Astrocyte (in vitro differentiated cells and primary cell): ENCODE data around the gene TSTD2.

Source experiments
- EZH2 ChIP-seq: IDR thresholded peaks from 2 replicates; pipeline ENCODE4 v1.6.1; 2012; ENCODE audit warnings: mild to moderate bottlenecking, low read length, inconsistent platforms; ENCODE audit not compliant: insufficient read depth
- TF ChIP-seq, protein P1 (sequence below): IDR thresholded peaks from 2 replicates; pipeline ENCODE4 v1.5.1; 2011; ENCODE audit warnings: low read depth, mild to moderate bottlenecking, inconsistent platforms, low read length, moderate library complexity; ENCODE audit not compliant: insufficient read depth

DNA sequence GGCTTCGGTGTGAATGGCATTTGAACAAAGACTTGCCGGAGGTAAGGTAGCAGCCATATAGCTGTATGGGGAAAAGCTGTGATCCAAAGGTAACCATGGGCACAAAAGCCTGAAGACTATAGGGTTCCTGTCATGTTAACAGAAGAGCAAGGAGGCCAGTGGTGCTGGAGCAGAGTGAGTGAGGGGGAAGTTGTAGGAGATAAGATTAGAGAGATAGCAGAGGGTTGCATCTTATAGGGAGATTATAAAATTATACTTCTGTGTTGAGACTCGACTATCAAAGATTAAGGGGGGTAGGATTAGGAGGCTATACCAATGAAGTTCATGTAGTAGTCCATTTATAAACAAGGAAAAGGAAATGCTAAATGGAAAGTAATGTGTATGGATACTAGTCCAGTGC is 3.7 kb upstream of the TSTD2 start:
- TF ChIP-seq, protein P1, sequence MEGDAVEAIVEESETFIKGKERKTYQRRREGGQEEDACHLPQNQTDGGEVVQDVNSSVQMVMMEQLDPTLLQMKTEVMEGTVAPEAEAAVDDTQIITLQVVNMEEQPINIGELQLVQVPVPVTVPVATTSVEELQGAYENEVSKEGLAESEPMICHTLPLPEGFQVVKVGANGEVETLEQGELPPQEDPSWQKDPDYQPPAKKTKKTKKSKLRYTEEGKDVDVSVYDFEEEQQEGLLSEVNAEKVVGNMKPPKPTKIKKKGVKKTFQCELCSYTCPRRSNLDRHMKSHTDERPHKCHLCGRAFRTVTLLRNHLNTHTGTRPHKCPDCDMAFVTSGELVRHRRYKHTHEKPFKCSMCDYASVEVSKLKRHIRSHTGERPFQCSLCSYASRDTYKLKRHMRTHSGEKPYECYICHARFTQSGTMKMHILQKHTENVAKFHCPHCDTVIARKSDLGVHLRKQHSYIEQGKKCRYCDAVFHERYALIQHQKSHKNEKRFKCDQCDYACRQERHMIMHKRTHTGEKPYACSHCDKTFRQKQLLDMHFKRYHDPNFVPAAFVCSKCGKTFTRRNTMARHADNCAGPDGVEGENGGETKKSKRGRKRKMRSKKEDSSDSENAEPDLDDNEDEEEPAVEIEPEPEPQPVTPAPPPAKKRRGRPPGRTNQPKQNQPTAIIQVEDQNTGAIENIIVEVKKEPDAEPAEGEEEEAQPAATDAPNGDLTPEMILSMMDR = no peak
- TF ChIP-seq EZH2 = no peak
